SK-N-SH (cell line): ENCODE data around the gene TMEM163. TPM values are rescaled to one million over a fixed set of nuclear protein-coding genes. Genes with fewer than 3 reads are reported as not detected.

Experiments used
- CTCF ChIA-PET: fragments of 300-600, 350-600 bp; formaldehyde crosslinking; extraction: SDS; loops from one replicate; lab custom pipeline; 2021; lab: Yijun Ruan, JAX
- POLR2A ChIA-PET: fragments of 350-600 bp; sonication (Branson Sonifier 250); formaldehyde crosslinking; extraction: SDS; loops from one replicate; lab custom pipeline; 2020; ENCODE audit warnings: antibody characterized with exemption, inconsistent platforms; lab: Yijun Ruan, JAX
- DNase-seq: peaks from one replicate; pipeline ENCODE4 v3.0.0; 2012
- H2AFZ ChIP-seq: fragments of 200-600 bp; sonication (generic); 2 replicates; pipeline ENCODE4 v1.8.1; 2016; ENCODE audit warnings: antibody characterized with exemption, mild to moderate bottlenecking, low read depth
- H3F3A ChIP-seq: fragments of 200-600 bp; sonication (generic); replicated peaks from 2 replicates; pipeline ENCODE3; 2016; ENCODE audit warnings: antibody characterized with exemption, mild to moderate bottlenecking; ENCODE audit not compliant: insufficient read depth
- H3K27ac ChIP-seq, 2 experiments: fragments of 200-500 bp in 1 of 2; fragments of 200-600 bp in 1 of 2; sonication (Bioruptor generic) in 1 of 2; sonication (generic), shearing (Covaris generic) in 1 of 2; 2 replicates each; pipeline versions ENCODE4 v1.5.1 to v1.6.1; 2014 to 2016; ENCODE audit warnings: low read depth in 2 of 2, inconsistent platforms in 1 of 2, low read length in 1 of 2, mild to moderate bottlenecking in 1 of 2, mixed read lengths in 1 of 2
- H3K27me3 ChIP-seq: fragments of 200-600 bp; sonication (generic), shearing (Covaris generic); 2 replicates; pipeline ENCODE4 v1.6.1; 2016; ENCODE audit warnings: mixed run types; ENCODE audit not compliant: insufficient read depth
- H3K36me3 ChIP-seq, 2 experiments: fragments of 200-500 bp in 1 of 2; fragments of 200-600 bp in 1 of 2; sonication (Bioruptor generic) in 1 of 2; sonication (generic) in 1 of 2; replicated peaks in 1 of 2; 2 replicates each; pipeline versions ENCODE3 to v1.5.1; 2014 to 2016; ENCODE audit warnings: low read length in 1 of 2, mild to moderate bottlenecking in 1 of 2; ENCODE audit not compliant: insufficient read depth in 2 of 2, control insufficient read depth in 1 of 2
- H3K4me1 ChIP-seq, 2 experiments: fragments of 200-500 bp in 1 of 2; fragments of 200-600 bp in 1 of 2; sonication (Bioruptor generic) in 1 of 2; sonication (generic), shearing (Covaris generic) in 1 of 2; 2 replicates each; pipeline versions ENCODE4 v1.5.1 to v1.6.1; 2014 to 2016; ENCODE audit warnings: low read depth in 1 of 2, low read length in 1 of 2, mixed run types in 1 of 2; ENCODE audit not compliant: insufficient read depth in 2 of 2, control insufficient read depth in 1 of 2
- H3K4me2 ChIP-seq: fragments of 200-600 bp; sonication (generic), shearing (Covaris generic); 2 replicates; pipeline ENCODE4 v1.6.1; 2017; ENCODE audit warnings: mixed run types
- H3K4me3 ChIP-seq, 2 experiments: fragments of 200-500 bp in 1 of 2; fragments of 200-600 bp in 1 of 2; sonication (Bioruptor generic) in 1 of 2; sonication (generic), shearing (Covaris generic) in 1 of 2; 2 replicates each; pipeline versions ENCODE4 v1.5.1 to v1.8.1; 2014 to 2016; ENCODE audit warnings: low read depth in 2 of 2, inconsistent platforms in 1 of 2, low read length in 1 of 2, mild to moderate bottlenecking in 1 of 2, mixed read lengths in 1 of 2, moderate library complexity in 1 of 2
- H3K79me2 ChIP-seq: fragments of 200-600 bp; sonication (generic); 2 replicates; pipeline ENCODE4 v1.8.1; 2017; ENCODE audit warnings: mild to moderate bottlenecking; ENCODE audit not compliant: insufficient read depth
- H3K9ac ChIP-seq: fragments of 200-600 bp; sonication (generic); 2 replicates; pipeline ENCODE4 v1.6.1; 2017; ENCODE audit warnings: mixed run types
- H3K9me2 ChIP-seq: fragments of 200-600 bp; sonication (generic); 2 replicates; pipeline ENCODE4 v1.6.1; 2017; ENCODE audit warnings: mixed run types
- H3K9me3 ChIP-seq: fragments of 200-600 bp; sonication (generic); 2 replicates; pipeline ENCODE4 v1.6.1; 2017; ENCODE audit warnings: mixed run types, mild to moderate bottlenecking, moderate library complexity
- H4K20me1 ChIP-seq: fragments of 200-600 bp; sonication (generic); 2 replicates; pipeline ENCODE4 v1.6.1; 2017; ENCODE audit warnings: mild to moderate bottlenecking, mixed run types; ENCODE audit not compliant: insufficient read depth
- ELF1 ChIP-seq: IDR thresholded peaks from 2 replicates; pipeline ENCODE4 v1.4.0; 2012
- EP300 ChIP-seq, 2 experiments: IDR thresholded peaks; 2 replicates each; pipeline versions ENCODE4 v1.4.0 to v1.6.1; 2012; ENCODE audit warnings: borderline replicate concordance in 1 of 2, low read depth in 1 of 2, low read length in 1 of 2
- FOSL2 ChIP-seq: IDR thresholded peaks from 2 replicates; pipeline ENCODE4 v1.4.0; 2012; ENCODE audit warnings: low read depth, mild to moderate bottlenecking, moderate library complexity, borderline replicate concordance
- FOXJ3 ChIP-seq: sonication (generic); formaldehyde crosslinking; IDR thresholded peaks from 2 replicates; pipeline ENCODE4 v1.5.1; 2020; ENCODE audit warnings: mild to moderate bottlenecking, missing genetic modification reagents
- FOXM1 ChIP-seq: IDR thresholded peaks from 2 replicates; pipeline ENCODE4 v1.4.0; 2012; ENCODE audit warnings: low read depth, mild to moderate bottlenecking
- GATA2 ChIP-seq: sonication (generic); formaldehyde crosslinking; IDR thresholded peaks from 2 replicates; pipeline ENCODE4 v1.5.0; 2020; ENCODE audit warnings: mild to moderate bottlenecking, missing genetic modification reagents
- JUND ChIP-seq: IDR thresholded peaks from 2 replicates; pipeline ENCODE4 v1.4.0; 2012
- MEF2A ChIP-seq: IDR thresholded peaks from 2 replicates; pipeline ENCODE4 v1.4.0; 2012; ENCODE audit warnings: low read depth, borderline replicate concordance
- POLR2AphosphoS5 ChIP-seq: IDR thresholded peaks from 2 replicates; pipeline ENCODE4 v1.6.1; 2012; ENCODE audit warnings: low read depth, low read length
- RAD21 ChIP-seq: IDR thresholded peaks from 2 replicates; pipeline ENCODE4 v1.6.1; 2012; ENCODE audit warnings: mild to moderate bottlenecking, low read length
- RXRA ChIP-seq: IDR thresholded peaks from 2 replicates; pipeline ENCODE4 v1.4.0; 2012; ENCODE audit warnings: low read depth, mild to moderate bottlenecking, borderline replicate concordance
- SIN3A ChIP-seq: IDR thresholded peaks from 2 replicates; pipeline ENCODE4 v1.6.1; 2012; ENCODE audit warnings: low read depth, mild to moderate bottlenecking, low read length, moderate library complexity, borderline replicate concordance
- TEAD4 ChIP-seq: IDR thresholded peaks from 2 replicates; pipeline ENCODE4 v1.4.0; 2012; ENCODE audit warnings: mild to moderate bottlenecking, borderline replicate concordance; ENCODE audit not compliant: insufficient read depth
- YY1 ChIP-seq: IDR thresholded peaks from 2 replicates; pipeline ENCODE4 v1.4.0; 2012; ENCODE audit warnings: low read depth, mild to moderate bottlenecking
- WGBS: methylation state at CpG from one replicate; pipeline ENCODE4 v1.1.6; 2017; ENCODE audit warnings: low lambda C conversion rate; 5-methylcytosine and 5-hydroxymethylcytosine counted together
- polyA plus RNA-seq, 3 experiments: library from polyadenylated mRNA; depleted of rRNA; stranded (reverse); fragments of >200 nt; gene quantifications; 2 replicates each; pipeline ENCODE4 v1.2.3, GENCODE V29; 2012
- TF ChIP-seq, protein P1 (sequence below): fragments of 150-350 bp; IDR thresholded peaks from 2 replicates; pipeline ENCODE4 v1.6.1; 2017; ENCODE audit warnings: antibody characterized with exemption, low read length, low read depth, borderline replicate concordance
- TF ChIP-seq, protein P2 (sequence below): IDR thresholded peaks from 2 replicates; pipeline ENCODE4 v1.4.0; 2012; ENCODE audit warnings: low read depth
- TF ChIP-seq, protein P3 (sequence below): IDR thresholded peaks from 2 replicates; pipeline ENCODE4; 2012
- TF ChIP-seq, protein P4 (sequence below): fragments of 200-600 bp; sonication (generic); IDR thresholded peaks from 2 replicates; pipeline ENCODE4 v1.6.1; 2017; ENCODE audit warnings: antibody characterized with exemption, mild to moderate bottlenecking, moderate library complexity

Gene TMEM163
- polyA plus RNA-seq, 1 of the 3 experiments (the other 2 are of a cell fraction): not detected

DNA sequence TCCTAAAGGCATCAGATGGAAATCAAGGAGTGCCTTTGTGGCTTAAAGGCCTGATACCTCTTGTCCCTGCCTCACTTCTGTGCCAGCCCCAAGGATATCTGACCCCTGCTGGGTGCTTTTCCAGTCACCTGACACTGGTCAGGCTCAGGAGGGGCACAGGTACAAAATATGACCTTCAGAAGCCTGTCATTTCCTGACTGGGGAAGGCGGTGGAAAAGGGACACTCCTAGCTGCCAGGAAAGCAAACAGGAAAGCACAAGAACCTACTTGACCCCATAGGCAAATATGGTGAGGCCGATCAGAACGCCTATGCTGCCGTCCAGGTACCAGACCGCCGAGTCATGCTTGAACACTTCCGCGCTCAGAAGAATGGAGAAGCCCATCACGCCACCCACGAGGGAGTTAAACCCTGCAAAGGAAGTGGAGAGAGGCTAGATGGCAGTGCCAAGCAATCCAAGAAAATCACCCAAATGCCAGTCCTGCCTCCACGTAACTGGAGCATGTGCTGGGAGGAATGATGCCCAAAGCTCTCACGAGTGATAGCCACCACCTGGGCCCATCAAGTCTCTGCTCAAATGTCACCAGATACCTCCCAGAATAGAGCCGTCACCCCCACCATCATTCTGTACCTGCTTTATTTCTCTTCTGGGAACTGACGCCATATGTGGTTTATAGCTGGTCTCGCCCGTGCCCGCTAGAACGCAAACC, 260.9 kb downstream of the TMEM163 start:
- peaks cover 0 to 14% of the 10 kb centered on the region in 2 experiments; a peak in 1 of 4 replicates for H3K4me1 ChIP-seq
- WGBS: 90% methylated on average over 18 of the region's 18 CpGs
- no peak overlapping the region for H3K9ac ChIP-seq
- H3K79me2 ChIP-seq: no peaks in the 10 kb centered on the region
- no peaks in the 10 kb centered on the region for H3K9me2 ChIP-seq
- no peak overlapping the region for H2AFZ ChIP-seq
- H3K4me2 ChIP-seq: no peak overlapping the region
- ChIA-PET CTCF (interaction anchor here (0.8 to 3.7 kb wide), 2 partner anchors 315 to 441 kb away, joined by 3 to 22 read pairs; no protein-coding TSS in a partner anchor), POLR2A (no interaction called here)
- no peak overlapping the region; a peak in 1 of 4 replicates for H3K27ac ChIP-seq
- H3K36me3 ChIP-seq: peaks cover 0 to 2% of the 10 kb centered on the region in 2 experiments
- no peaks in the 10 kb centered on the region for H3F3A ChIP-seq
- no peaks in the 10 kb centered on the region for H4K20me1 ChIP-seq
- TF ChIP-seq YY1 (no peak), GATA2 (CRISPR knock-in tag) (no peak), POLR2AphosphoS5 (no peak), RAD21 (no peak), MEF2A (no peak), TEAD4 (no peak), EP300 (IDR thresholded peaks at IDR 0.05; ENCODE audit: borderline replicate concordance in 1 of 2, low read depth in 1 of 2, low read length in 1 of 2) (no peak), FOXM1 (no peak), FOSL2 (no peak), ELF1 (no peak), JUND (no peak), FOXJ3 (CRISPR knock-in tag) (no peak), RXRA (no peak), SIN3A (no peak)
- TF ChIP-seq, protein P1, sequence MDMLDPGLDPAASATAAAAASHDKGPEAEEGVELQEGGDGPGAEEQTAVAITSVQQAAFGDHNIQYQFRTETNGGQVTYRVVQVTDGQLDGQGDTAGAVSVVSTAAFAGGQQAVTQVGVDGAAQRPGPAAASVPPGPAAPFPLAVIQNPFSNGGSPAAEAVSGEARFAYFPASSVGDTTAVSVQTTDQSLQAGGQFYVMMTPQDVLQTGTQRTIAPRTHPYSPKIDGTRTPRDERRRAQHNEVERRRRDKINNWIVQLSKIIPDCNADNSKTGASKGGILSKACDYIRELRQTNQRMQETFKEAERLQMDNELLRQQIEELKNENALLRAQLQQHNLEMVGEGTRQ: no peak
- TF ChIP-seq, protein P2, sequence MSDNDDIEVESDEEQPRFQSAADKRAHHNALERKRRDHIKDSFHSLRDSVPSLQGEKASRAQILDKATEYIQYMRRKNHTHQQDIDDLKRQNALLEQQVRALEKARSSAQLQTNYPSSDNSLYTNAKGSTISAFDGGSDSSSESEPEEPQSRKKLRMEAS: no peak
- TF ChIP-seq, protein P3, sequence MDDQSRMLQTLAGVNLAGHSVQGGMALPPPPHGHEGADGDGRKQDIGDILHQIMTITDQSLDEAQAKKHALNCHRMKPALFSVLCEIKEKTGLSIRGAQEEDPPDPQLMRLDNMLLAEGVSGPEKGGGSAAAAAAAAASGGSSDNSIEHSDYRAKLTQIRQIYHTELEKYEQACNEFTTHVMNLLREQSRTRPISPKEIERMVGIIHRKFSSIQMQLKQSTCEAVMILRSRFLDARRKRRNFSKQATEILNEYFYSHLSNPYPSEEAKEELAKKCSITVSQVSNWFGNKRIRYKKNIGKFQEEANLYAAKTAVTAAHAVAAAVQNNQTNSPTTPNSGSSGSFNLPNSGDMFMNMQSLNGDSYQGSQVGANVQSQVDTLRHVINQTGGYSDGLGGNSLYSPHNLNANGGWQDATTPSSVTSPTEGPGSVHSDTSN: no peak
- TF ChIP-seq, protein P4, sequence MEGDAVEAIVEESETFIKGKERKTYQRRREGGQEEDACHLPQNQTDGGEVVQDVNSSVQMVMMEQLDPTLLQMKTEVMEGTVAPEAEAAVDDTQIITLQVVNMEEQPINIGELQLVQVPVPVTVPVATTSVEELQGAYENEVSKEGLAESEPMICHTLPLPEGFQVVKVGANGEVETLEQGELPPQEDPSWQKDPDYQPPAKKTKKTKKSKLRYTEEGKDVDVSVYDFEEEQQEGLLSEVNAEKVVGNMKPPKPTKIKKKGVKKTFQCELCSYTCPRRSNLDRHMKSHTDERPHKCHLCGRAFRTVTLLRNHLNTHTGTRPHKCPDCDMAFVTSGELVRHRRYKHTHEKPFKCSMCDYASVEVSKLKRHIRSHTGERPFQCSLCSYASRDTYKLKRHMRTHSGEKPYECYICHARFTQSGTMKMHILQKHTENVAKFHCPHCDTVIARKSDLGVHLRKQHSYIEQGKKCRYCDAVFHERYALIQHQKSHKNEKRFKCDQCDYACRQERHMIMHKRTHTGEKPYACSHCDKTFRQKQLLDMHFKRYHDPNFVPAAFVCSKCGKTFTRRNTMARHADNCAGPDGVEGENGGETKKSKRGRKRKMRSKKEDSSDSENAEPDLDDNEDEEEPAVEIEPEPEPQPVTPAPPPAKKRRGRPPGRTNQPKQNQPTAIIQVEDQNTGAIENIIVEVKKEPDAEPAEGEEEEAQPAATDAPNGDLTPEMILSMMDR: no peak
- H3K4me3 ChIP-seq: no peak overlapping the region
- DNase-seq: no peak
- no peaks in the 10 kb centered on the region for H3K27me3 ChIP-seq
- no peaks in the 10 kb centered on the region for H3K9me3 ChIP-seq
